ENCODE data around the gene LRRC45.

LRRC45 gene

GRCh38 chr17:82062076-82062983 is 39.2 kb downstream of the LRRC45 start:
- DNase-seq (ENCODE audit: low read depth in 2 of 2), result no peak

- DNase-seq (ENCODE audit: low read depth in 2 of 2), result no peak
Observed at GRCh38 chr17:82062984-82063368, 39.9 kb downstream of the LRRC45 start.

DNA sequence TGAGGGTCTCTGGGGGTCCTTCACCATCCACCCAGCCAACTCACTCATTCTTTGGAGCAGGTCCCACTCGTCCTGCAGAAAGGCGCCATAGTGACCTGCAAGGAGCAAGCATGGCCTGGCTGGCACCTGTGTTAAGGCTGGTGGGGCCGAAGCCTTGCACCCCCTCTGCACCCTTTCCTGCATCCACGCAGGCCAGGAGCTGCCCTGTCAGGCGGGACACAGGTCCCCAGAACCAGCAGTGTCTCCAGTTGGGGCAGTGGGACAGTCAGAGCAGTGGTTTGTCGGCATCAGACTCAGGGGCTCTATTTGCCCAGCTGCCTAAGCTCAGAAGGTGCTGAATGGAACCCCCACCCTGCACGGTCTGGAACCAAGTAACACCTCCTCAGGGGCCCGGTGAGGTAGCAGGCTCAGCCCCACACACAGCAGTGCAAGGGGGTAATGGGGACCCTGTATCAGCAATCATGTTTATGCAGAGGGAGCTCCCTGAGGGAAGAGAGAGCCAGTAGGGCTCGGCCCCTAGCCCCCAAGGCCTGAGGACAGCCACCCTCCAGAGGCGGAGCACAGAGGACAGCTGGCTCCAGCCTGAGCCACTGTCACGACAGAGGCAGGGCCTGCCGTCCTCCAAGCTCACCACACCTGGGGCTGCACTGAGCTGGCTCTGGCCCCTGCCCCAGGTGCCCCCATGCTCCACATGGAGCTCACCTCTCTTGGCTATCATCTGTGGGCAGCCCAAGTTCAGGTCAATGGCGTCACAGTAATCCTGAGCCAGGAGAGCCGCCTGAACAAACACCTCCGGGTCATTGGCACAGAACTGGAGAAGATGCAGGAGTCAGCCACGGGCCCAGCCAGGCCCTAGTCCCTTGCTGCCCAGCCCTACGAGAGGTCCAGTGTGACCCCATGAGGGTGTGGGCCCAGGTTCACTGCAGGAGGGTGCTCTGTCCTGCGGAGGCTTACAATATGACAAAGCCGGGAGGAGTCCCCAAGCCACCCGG is 40.6 kb downstream of the LRRC45 start:
- no peak for DNase-seq (ENCODE audit: low read depth in 2 of 2)

GRCh38 chr17:82064433-82065192 is 41.5 kb downstream of the LRRC45 start:
- DNase-seq (ENCODE audit: low read depth in 2 of 2), result no peak

- DNase-seq (ENCODE audit: low read depth in 2 of 2), result no peak
Observed at GRCh38 chr17:82065193-82065637, 42.1 kb downstream of the LRRC45 start.

GRCh38 chr17:82065638-82066303 is 42.7 kb downstream of the LRRC45 start, which contains the start of gene DUS1L:
TSS of gene DUS1L (minus strand) at chr17:82065804. CDS start at chr17:82065059, 745 bp downstream.
- DNase-seq (ENCODE audit: low read depth in 2 of 2), result peak; percentile 16 to 18

DNA sequence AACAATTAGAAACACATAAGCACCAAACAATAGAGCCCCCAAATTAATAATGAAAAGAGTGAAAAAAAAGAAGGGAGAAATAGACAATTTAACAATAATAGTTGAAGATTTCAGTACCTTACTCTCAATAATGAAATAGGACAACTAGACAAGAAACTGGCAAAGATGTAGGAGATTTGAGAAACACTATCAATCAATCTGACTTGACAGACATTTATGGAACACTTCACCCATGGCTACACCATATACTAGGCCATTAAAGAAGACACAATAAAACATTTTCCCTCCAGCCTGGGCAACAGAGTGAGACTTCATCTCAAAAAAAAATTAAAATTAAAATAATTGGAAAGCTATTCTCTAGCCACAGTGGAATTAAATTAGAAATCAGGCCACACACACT is 47.5 kb downstream of the LRRC45 start:
- DNase-seq (ENCODE audit: low read depth in 2 of 2), result no peak

- DNase-seq (ENCODE audit: low read depth in 2 of 2), result no peak
Observed at GRCh38 chr17:82072827-82073226, 49.7 kb downstream of the LRRC45 start.

DNA sequence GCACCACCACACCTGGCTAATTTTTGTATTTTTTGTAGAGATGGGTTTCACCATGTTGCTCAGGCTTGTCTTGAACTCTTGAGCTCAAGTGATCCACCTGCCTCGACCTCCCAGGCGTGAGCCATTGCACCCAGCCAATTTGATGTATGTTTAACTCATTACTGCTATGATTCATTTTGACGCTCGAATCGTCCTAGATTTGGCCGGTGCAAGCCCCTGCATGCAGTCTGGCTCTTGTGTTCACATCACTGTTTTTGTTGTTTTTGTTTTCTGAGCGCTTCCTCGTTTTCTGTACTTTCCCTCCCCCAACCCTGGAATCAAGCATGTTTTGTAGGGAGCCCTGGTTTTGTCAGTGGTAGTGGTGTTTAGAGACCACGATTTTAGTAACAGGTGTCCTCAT is 50.3 kb downstream of the LRRC45 start:
- no peak for DNase-seq (ENCODE audit: low read depth in 2 of 2)

- DNase-seq (ENCODE audit: low read depth in 2 of 2), result no peak
Observed at GRCh38 chr17:82076018-82076784, 53.1 kb downstream of the LRRC45 start.

DNA sequence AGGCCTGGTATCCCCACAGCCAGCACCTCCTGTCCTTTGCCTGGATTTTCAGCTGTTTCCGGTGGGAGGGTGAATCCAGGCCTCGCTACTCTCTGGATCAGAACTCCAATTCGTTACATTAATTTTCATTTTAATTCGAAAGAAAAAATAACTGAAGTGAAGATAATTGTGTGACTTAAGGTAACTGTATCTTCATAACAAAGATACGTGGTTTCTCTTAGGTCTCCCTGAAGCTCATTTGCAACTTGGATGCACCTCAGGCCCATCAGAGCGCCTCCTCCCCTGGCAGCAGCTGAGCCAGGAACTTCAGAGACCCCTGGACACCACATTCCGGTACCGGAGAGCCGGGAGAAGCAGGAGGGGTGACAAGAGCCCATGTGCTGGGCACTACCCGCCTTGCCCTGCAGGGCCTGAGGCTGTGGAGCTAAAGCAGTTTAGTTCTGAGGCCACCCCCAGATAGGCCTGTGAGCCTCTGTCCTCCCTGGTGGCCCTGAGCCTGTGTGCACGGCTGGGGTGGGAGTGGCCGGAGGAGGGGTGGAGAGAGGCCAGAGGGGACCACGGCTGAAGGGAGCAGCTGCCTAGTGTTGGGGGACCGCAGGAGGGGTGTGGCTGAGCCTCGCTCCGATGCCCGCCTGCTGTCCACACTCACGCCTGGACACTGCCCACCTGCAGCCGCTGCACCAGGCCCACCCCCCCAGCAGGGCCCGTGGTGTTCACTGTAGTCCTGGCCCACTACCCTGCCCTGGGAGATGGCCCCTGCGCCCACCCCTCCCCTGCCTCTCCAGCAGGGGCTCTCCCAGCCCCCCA is 53.9 kb downstream of the LRRC45 start:
- DNase-seq (ENCODE audit: low read depth in 2 of 2), result no peak

DNA sequence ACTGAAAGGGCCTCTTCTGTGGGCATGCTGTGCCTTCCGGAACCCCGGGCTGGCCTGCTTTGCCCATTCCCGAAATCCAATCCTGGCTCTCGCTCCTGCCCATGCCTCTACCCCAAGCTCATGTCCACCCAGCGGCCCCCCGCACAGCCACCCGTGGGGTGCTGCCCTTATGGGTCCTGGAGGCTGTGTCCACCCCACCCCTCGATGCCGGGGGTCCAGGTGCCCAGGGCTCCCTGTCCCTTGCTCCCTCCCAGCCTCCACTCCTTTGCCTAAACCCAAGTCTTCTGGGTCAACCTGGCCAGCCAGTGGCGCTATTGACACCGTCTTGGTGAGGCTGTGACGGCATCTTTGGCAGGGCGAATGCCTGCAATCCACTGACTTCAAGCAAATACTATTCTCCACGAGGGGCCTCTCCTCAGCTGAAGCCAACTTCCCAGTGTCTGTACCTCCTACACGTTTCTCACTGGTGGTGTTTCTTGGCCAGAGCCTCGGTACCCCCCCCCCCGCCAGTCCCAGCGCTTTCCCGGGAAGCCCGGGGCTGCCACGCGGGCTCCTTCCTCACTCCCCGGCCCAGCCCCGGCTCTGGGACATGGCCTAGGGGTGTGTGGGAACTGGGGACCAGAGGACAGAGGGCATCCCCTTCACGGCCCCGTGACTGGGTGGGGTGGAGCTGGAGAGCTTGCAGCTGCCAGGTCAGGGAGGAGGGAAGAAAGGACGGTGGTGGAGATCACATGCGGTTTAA is 54.7 kb downstream of the LRRC45 start:
- no peak for DNase-seq (ENCODE audit: low read depth in 2 of 2)

- no peak for DNase-seq (ENCODE audit: low read depth in 2 of 2)
Observed at GRCh38 chr17:82078433-82078832, 55.3 kb downstream of the LRRC45 start.

DNA sequence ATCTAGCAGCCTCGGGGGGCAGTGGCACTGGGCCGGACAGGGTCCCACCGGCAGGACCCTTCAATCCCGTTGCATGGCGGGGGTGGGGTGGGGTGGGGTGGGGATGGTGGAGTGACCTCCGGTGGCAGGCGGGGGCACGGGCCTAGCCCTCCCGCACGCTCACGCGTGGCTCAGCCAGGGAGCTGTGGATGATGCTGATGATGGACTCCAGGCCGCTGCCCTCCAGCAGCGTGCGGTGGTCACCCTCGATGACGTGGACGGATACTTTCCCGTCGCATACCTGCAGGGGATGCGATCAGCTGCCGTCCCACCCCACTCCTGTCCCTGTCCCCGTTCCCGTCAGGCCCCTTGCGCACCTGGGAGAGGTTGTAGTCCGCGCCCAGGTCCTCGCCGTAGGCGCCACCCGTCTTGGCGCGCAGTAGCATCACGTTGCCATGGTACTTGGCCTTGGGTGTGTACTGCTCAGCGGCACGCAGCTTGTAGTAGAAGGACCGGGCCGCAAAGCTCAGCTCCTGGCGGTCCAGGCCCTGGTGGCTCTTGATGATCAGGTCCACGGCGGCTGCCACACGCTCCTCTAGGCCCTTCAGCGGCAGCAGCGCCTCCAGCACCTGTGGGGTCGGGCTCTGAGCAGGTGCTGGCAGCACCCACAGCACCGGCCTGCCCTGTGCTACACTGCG is 56.0 kb downstream of the LRRC45 start:
- DNase-seq (ENCODE audit: low read depth in 2 of 2), result no peak

DNA sequence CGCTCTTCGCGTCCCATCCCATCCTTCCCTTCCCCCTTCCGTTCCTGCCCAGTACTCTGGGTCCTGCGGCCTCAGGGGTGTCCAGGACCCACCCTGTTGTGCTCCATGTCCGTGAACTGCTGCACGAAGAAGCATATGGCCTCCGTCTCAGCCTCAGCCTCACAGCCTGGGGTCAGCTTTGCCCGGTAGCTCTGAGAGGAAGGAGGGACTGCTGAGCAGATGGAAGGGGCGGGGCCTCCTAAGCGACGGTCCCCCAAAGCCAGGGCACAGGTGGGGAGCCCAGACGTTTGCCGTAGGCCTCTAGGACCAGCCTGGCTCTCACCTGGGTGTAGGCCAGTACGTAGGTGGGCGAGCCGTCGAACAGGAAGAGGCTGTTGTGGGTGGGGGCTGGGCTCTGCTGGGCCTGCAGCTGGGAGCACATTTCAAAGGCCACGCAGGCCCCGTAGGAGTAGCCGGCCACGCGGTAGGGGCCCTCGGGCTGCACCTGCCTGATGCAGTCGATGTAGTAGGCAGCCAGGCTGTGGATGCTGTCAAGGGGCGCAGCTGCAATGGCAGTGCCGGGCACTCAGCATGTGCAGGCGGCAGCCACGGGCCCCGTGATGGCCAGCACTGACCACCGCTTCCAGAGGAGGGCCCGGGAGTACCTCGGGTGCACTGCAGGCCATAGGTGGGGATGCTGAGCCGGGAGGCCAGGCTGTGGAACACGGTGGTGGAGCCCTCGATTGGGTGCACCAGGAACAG is 57.1 kb downstream of the LRRC45 start:
- no peak for DNase-seq (ENCODE audit: low read depth in 2 of 2)

Measured in fibroblast of skin of left quadriceps (primary cell).